ENCODE measurements around the gene CELSR2.

CELSR2 gene

DNA sequence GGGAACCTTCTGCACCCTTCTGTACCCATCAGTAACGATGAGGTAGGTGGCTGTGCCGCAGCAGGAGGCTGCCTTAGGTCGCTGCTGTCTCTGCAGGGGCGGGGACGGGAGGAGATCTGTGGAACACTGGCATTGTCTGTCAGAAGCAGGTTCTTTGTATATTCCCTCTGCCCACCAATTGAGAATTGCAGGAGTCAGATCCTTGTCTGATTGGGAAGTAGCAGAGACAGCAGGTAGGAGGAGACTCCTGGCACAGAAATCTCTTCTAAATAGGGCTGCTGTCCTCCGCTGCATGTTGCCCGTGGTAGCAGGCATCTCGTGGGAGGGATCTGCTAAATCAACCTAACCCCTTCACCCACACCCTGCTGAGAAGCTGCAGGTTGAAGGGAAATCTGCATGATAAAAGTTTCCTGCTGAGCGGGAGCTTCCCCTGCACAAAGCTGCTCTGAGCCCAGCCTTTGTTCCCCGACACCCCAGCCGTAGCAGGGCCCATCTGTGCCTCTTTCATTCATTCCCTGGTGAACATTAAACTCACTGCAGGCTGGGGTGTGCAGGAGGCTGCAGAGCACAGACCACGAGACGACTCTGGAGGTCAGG, 19.7 kb upstream of the CELSR2 start:
- no peak overlapping the region for H3K27ac ChIP-seq
- DNase-seq (ENCODE audit: low read depth, low spot score) = no peak

DNA sequence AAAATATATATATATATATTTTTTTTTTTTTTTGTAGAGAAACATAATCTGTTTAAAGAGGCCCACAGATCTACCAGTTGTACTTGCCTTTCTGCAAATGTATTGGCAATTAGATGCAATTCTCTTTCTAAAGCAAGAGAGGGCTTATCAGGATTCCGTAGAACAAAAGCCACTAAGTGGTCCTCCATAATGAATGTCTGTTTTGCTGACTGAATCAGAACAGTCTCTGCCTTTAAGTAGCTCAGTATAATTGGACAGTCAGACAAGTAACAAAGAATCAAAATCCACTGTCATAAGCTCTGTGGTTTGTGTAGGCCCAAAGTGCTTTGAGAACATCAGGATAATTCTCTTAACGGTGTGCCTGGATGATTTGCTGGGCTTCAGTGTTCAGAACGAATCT, 18.3 kb upstream of the CELSR2 start:
- no peak overlapping the region for H3K27ac ChIP-seq
- no peak for DNase-seq (ENCODE audit: low read depth, low spot score)

DNA sequence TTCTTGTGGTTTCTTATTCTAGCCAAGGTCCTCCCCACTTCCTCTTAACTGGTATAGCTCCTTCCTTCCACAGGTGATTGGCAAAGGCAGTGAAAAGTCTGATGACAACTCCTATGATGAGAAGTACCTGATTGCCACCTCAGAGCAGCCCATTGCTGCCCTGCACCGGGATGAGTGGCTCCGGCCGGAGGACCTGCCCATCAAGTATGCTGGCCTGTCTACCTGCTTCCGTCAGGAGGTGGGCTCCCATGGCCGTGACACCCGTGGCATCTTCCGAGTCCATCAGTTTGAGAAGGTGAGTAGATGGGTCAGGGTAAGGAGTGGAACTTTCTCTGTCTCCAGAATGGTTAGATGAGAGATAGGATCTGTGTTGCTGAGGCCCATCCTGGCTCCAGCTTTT, 14.2 kb upstream of the CELSR2 start:
- DNase-seq (ENCODE audit: low read depth, low spot score) = no peak

DNA sequence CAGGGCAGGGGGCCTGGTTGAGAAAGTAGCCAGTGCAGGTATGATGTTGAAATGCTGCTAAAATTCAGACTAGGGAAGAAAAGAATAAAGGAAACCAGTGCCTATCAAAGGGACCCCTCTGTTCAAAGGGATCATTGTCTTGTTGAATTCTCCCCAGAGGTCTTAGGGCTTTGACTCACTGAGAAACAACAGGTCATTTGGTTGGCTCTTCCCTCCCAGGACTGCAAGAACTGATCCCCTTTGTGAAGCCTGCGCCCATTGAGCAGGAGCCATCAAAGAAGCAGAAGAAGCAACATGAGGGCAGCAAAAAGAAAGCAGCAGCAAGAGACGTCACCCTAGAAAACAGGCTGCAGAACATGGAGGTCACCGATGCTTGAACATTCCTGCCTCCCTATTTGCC, 11.8 kb upstream of the CELSR2 start:
- DNase-seq (ENCODE audit: low read depth, low spot score) = no peak
- peak overlapping the region; percentile 93 for H3K27ac ChIP-seq

More for the DNA sequence above, 14.2 kb upstream of the CELSR2 start:
- no peak overlapping the region for H3K27ac ChIP-seq

DNA sequence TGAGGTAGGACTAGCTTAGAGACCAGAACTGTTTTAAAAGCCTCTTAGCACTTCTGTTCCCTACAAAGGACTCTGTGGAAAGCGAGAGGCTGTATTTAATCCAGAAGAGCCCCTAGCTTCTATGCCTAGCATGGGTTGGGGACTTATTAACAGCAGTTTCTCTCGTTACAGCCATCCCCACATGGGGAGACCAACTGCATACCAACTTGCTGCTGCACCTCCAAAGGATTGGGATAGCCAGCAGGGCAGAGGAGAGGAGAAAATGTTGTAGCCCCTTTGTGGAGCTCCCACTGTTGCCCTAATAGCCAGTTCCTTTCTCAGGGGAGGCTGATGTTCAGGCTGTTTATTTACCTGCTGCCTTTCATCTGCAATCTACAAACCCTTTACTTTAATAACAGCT, 11.0 kb upstream of the CELSR2 start:
- H3K27ac ChIP-seq = peak overlapping the region; percentile 93
- DNase-seq (ENCODE audit: low read depth, low spot score) = no peak

DNA sequence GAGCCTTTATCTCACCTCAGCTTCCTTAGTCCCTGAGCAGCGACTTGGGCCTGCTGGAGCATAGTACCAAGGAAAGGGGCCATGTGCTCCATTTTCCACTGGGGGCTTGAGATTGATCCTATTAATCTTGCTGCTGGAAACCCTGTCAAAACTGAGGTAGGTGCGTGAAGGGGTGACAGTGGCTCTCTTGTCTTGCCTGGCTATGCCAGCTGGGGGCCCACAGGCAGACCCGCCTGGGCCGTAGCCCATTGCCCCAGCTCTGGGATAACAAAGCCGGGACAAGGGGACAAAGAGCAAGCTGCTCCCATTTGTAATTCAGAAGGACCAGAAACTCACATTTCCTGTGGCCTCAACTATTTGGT, 10.3 kb upstream of the CELSR2 start:
- peak overlapping the region; percentile 93 for H3K27ac ChIP-seq
- DNase-seq (ENCODE audit: low read depth, low spot score) = no peak

DNA sequence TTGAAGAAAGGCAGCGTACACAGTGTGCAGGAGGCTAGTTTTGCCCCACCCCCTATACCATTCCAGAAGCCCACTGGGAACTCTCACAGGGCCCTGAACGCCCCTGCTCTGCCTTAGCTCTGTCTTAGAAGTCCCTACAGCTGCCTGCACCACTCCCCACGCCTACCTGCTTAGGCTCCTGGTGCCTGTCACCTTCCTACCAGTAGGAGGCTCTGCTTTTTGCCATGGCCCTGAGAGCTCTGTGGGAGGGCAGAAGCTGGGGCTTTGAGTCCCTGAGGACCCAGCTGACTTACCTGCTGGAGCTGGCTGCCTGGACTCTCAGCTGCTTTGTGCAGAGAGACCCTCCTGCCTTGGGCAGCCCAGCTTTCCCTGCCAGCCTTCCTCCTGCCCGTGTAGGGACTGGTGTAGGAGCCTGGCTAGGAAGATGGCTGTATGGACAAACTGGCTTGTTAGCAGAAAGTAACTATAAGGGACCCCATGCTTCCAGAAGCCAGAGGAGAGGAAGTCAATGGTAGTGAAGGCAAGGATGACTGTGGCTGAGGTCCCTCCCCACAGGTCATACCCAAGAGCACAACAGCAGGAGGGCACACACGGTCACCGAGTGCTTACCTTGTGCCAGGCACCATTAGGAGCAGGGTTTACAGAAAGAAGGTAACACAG, 9.8 kb upstream of the CELSR2 start:
- H3K27ac ChIP-seq = peak overlapping the region; percentile 93
- DNase-seq (ENCODE audit: low read depth, low spot score) = peak; percentile 48

DNA sequence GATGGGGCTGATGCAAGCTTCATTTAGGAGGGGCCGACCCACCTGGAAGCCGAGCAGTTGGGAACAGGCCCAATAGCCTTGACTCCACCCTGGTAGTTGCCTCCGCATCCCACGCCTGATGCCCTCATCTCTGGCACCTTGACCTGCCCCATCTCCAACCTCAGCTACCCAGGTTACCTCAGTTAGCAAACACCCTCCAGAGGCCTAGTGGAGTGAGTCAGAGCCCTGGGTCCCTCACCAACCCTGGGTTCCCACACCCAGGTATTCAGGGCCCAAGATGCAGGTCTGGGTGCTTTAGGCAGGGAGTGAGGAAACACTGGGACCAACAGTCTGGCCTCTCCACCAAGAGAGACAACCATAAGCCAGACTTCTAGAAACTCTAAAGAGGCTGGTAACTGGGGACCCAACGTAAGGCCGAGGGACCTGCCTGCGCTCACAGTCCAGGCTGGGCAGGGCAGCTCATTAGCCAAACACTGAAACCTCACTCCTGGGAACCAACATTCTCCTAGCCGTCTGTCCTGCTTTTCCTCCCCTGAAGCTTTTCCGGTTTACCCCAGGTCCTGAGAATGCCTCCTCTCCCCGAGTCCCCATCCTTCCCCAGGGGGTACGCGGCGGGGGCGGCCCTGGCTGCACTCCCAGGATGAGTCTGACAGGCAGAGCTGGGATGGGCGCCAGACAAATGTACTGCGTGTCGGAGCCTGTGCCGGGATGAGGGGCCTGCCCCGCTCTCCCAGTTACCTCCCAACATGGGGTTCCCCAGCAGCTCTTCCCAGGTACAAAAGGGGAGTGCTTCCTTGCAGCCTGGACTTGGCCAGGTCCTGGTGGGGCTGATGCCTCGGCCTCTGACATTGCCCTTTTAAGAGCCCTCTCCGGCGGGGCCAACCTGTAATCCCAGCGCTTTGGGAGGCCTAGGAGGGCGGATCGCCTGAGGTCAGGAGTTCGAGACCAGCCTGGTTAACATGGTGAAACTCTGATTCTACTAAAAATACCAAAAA, 8.9 kb upstream of the CELSR2 start:
- H3K27ac ChIP-seq = peak overlapping the region; percentile 93
- peak; percentile 98 for DNase-seq (ENCODE audit: low read depth, low spot score)

DNA sequence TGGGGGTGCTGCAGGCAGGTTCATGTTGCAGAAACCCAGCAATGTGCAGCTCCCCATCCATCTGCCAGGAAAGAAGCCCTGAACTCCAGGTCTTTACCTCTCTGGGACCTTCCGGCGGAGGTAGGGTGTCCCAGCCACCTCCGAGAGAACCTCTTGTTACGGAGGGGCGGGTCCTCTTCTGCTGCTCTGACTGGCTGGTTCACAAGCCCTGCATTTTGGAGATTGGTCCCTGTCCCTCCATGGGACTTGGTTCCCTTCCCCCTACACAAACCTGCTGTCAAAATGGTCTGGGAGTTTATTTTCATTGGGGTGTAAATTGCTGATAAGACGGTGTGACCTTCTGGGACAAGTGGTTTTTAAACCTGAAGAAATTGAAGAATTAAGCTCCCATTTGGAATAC, 8.0 kb upstream of the CELSR2 start:
- H3K27ac ChIP-seq = peak overlapping the region; percentile 93
- no peak for DNase-seq (ENCODE audit: low read depth, low spot score)

DNA sequence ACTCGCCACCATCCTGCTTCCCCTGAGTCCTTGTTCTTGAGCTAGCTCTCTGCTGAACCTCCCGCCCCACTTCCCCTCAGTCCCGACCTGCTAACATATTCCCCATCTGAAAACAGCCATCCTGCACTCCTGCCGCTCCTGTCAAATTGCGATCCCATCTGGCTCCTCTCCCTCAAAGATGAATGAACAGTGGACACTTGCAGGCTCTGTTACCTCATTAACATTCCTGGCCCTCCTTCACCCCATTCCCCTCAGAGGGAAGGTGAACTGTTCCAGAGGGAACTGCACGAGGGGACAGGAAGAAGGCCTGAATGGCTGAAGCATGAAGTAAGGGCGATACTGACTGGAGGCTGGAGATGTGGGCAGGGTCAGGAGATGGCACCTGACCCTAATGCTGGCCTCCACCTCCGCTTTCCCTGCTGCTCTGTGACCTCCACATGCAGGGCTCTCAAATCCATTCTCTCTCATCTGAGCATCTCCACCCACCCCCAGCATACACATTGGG, 7.4 kb upstream of the CELSR2 start:
- DNase-seq (ENCODE audit: low read depth, low spot score) = no peak
- no peak overlapping the region for H3K27ac ChIP-seq

DNA sequence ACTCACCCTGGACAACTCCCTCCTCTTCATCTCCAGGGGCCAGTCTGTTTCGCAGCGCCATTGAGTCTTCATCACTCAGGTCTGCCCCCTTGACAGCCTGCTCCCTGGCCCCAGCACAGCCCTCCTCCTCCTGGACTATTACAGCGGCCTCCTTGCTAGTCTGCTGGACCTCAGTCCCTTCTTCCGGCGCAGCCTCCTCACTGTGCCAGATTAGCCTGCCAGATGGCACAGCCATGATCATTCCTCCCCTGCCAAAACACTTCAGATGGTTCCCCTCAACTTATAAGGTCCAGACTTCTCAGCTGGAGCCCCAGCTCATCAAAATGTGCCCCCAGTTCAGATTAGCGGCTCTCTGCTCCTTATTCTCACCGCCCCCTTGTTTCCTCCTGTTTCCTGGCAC, 7.0 kb upstream of the CELSR2 start:
- H3K27ac ChIP-seq = no peak overlapping the region
- DNase-seq (ENCODE audit: low read depth, low spot score) = no peak

DNA sequence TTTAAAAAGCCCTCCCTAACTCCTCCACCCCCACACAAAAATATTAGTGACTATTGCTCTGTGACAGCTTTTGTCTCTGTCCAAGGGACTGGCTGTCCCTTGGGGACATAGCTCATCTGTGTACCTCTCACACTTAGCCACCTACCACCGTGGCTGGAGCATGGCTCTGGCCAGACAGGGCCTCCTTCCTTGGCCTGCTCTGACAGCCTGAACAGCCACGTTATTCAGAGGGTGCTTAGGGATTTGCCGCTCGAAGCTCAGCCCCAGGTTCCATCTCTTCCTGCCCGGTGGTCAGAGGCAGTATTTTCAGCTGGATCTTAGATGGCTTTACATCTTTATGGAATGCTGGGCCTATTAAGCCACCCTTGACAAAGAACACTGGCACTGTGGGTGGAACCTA, 6.1 kb upstream of the CELSR2 start:
- H3K27ac ChIP-seq = no peak overlapping the region
- DNase-seq (ENCODE audit: low read depth, low spot score) = no peak

DNA sequence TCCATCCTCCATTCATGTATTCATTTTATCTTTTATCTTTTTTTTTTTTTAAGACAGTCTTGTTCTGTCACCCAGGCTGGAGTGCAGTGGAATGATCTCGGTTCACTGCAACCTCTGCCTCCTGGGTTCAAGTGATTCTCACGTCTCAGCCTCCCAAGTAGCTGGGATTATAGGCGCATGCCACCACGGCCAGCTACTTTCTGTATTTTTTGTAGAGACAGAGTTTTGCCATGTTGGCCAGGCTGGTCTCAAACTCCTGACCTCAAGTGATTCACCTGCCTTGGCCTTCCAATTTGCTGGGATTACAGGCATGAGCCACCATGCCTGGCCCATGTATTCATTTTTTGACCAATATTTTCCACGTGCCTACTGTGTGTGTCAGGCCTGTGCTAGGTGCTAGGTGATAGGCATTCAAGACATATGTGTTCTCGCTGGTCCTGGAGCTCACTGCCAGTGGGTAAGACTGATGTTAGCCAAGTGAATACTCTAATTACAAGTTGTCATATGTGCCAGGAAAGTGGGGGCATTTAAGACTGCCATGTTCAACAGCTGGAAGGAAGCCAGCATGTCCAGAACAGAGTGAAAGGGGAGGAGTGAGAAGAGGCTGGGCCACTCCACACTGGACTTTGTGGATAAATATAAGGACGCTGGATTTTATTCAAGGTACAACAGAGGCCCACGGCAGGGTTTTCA, 5.3 kb upstream of the CELSR2 start:
- no peak for DNase-seq (ENCODE audit: low read depth, low spot score)
- H3K27ac ChIP-seq = no peak overlapping the region

DNA sequence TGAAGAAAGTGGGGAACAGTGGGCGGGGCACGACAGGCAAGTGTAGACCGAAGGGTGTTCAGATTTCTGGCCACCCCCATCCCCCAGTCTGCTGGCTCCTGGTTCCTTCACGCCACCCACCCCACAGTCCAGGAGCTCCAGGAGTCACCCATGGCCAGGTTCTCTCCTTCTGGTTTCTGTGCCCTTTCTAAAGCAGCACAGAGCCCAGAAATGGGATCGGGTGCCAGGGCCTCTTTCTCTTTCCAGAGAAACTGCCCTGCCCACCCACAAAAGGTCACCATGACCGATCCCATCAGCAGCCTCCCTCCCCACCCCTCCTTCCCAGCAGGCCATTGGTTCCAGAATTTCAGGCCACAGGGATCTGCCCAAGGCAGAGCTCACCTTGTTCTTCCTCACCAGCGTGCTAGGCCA, 3.2 kb upstream of the CELSR2 start:
- no peak for DNase-seq (ENCODE audit: low read depth, low spot score)

DNA sequence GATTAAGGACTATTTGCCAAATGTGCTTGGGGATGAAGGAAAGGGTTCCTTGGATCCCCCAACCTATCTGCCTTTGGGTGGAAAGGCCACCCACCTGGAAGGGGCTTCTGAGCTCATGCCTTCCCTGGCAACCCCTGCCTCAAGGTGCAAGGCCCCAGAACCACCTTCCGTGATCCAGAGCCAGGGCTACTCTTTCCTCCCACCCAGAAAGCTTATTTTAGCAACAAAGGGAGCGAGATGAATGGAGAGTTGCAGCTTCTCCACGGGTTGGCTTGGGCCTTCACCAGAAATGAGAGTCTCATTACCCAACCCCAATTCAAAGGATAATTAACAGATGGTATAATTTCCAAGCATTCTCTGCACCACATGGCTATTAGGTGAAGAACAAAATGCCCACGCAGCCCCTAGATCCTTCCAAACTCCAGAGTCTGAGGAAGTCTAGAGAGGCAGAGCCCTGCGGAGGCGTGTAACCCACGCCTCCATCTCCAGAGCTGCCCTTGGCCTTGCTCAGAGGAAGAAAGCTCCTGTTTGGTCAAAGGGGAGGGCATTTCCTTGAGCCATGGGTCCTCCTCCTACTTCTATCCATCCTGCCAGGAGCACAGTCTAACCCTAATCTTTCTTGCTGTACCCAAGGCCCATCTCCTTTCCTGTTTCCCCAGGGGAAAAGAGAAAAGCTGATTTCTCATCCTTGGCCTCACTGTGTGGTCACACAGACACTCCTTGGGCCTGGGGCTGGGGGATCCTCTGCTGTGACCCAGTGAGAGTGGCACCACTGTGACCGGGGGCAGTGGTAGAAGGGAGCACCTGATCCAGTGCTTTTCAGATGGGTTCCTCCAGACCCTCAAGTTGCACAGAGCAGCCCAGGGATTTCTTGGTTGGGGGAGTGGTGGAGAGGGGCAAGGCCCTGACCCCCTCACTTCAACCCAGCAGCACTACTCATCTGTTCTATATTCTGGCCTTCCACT, 1.7 kb upstream of the CELSR2 start:
- H3K27ac ChIP-seq = no peak overlapping the region
- DNase-seq (ENCODE audit: low read depth, low spot score) = no peak

More for the DNA sequence above, 3.2 kb upstream of the CELSR2 start:
- H3K27ac ChIP-seq = no peak overlapping the region

DNA sequence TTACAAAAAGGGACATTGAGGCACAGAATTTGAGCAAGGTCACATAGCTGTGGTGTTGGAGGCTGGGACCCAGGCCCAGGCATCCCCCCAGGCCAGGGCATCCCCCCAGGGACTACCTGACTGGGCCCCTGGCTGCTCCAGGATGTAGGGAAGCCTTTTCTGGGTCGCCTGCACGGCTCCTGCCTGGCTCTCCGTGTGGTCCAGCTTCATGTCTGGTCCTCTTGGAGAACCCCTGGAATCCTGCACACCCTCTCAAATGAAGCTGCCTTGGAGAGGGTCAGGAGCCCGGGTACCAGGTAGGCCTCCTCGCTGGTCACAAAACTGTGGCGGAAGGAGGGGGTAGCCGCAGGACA, 919 bp upstream of the CELSR2 start:
- DNase-seq (ENCODE audit: low read depth, low spot score) = no peak
- H3K27ac ChIP-seq = no peak overlapping the region

DNA sequence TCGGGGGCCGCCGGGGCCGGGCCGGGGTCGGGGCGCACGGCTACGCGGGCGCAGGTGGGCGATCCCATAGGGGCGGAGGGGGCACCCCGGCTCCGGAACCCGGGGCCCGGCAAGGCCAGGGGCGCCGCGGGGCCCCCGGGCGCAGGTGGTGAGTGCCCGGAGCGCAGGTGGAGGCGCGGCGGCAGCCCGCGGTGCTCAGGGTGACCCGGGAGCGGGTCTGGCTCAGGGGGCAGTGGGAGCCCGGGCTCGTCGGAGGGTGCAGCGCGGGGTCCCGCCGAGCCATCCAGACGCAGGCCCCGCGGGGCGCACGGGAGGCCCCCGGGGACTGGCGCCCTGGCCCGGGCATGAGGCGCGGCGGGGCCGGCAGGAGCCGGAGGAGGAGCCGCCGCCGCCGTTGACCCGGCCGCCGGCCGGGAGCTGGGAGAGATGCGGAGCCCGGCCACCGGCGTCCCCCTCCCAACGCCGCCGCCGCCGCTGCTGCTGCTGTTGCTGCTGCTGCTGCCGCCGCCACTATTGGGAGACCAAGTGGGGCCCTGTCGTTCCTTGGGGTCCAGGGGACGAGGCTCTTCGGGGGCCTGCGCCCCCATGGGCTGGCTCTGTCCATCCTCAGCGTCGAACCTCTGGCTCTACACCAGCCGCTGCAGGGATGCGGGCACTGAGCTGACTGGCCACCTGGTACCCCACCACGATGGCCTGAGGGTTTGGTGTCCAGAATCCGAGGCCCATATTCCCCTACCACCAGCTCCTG, 489 bp downstream of the CELSR2 start:
- DNase-seq (ENCODE audit: low read depth, low spot score) = no peak
- H3K27ac ChIP-seq = no peak overlapping the region

DNA sequence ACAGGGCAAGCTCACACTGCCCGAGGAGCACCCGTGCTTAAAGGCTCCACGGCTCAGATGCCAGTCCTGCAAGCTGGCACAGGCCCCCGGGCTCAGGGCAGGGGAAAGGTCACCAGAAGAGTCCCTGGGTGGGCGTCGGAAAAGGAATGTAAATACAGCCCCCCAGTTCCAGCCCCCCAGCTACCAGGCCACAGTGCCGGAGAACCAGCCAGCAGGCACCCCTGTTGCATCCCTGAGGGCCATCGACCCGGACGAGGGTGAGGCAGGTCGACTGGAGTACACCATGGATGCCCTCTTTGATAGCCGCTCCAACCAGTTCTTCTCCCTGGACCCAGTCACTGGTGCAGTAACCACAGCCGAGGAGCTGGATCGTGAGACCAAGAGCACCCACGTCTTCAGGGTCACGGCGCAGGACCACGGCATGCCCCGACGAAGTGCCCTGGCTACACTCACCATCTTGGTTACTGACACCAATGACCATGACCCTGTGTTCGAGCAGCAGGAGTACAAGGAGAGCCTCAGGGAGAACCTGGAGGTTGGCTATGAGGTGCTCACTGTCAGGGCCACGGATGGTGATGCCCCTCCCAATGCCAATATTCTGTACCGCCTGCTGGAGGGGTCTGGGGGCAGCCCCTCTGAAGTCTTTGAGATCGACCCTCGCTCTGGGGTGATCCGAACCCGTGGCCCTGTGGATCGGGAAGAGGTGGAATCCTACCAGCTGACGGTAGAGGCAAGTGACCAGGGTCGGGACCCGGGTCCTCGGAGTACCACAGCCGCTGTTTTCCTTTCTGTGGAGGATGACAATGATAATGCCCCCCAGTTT, 1.3 kb downstream of the CELSR2 start:
- H3K27ac ChIP-seq = no peak overlapping the region
- DNase-seq (ENCODE audit: low read depth, low spot score) = no peak
